C4-2B (cell line): ENCODE measurements around the gene PKHD1.

Experiments
- H3K27ac ChIP-seq: fragments of 450-650 bp; 2 replicates; pipeline ENCODE4 v1.5.1; 2017
- CTCF ChIP-seq: fragments of 450-650 bp; conservative IDR thresholded peaks from 2 replicates; pipeline ENCODE4 v1.5.1; 2017; ENCODE audit warnings: mild to moderate bottlenecking
- ZFX ChIP-seq: fragments of 450-650 bp; IDR thresholded peaks from 2 replicates; pipeline ENCODE4 v1.6.1; 2017

Gene PKHD1

GRCh38 chr6:51648236-51648635, 439.2 kb downstream of the PKHD1 start:
- no peak overlapping the region for H3K27ac ChIP-seq
- TF ChIP-seq ZFX (no peak), CTCF (no peak)

GRCh38 chr6:51644426-51644825, 443.0 kb downstream of the PKHD1 start:
- H3K27ac ChIP-seq, result no peak overlapping the region
- TF ChIP-seq CTCF (no peak), ZFX (no peak)

GRCh38 chr6:51640021-51640420, 447.4 kb downstream of the PKHD1 start:
- no peak overlapping the region for H3K27ac ChIP-seq
- no peak for TF ChIP-seq ZFX
- TF ChIP-seq CTCF, result no peak

- H3K27ac ChIP-seq, result no peak overlapping the region
- TF ChIP-seq CTCF (no peak), ZFX (no peak)
Measured at GRCh38 chr6:51633424-51633823, 454.0 kb downstream of the PKHD1 start.

- TF ChIP-seq ZFX (no peak), CTCF (no peak)
- no peak overlapping the region for H3K27ac ChIP-seq
Measured at GRCh38 chr6:51630011-51630410, 457.4 kb downstream of the PKHD1 start.

GRCh38 chr6:51626391-51626790, 461.0 kb downstream of the PKHD1 start:
- no peak overlapping the region for H3K27ac ChIP-seq
- TF ChIP-seq CTCF, result no peak
- no peak for TF ChIP-seq ZFX

GRCh38 chr6:51625566-51625965, 461.8 kb downstream of the PKHD1 start:
- no peak overlapping the region for H3K27ac ChIP-seq
- TF ChIP-seq CTCF (no peak), ZFX (no peak)
